Heart left ventricle (tissue), 16 donors: ENCODE data around the gene NCLN. TPM values are rescaled to one million over a fixed set of nuclear protein-coding genes. Genes with fewer than 3 reads are reported as not detected.
"Not testable (repeated sequence)": the region's sequence is repeated elsewhere in the genome, so short reads cannot be mapped to it uniquely, and the experiment has no call there.

Source experiments
- ATAC-seq, 4 donors: fragments of 200-7000 bp; cut with Tn5 transposase; one replicate each; pipeline ENCODE4 v1.9.1; 2020 to 2022; ENCODE audit warnings: moderate library complexity in 4 of 4, mild to moderate bottlenecking in 3 of 4, moderate number of reproducible peaks in 1 of 4
- DNase-seq, 5 donors: peaks; one replicate each; pipeline ENCODE4 v3.0.0-alpha.2; 2020
- H3K27ac ChIP-seq, 12 donors: fragments of 200-600 bp; sonication (generic) in 4 of 12; one replicate each; pipeline versions ENCODE4 v1.5.0 to v1.8.0; 2016 to 2022; ENCODE audit warnings: mild to moderate bottlenecking in 2 of 12
- H3K27me3 ChIP-seq, 9 donors: fragments of 200-600 bp; sonication (generic) in 2 of 9; one replicate each; pipeline versions ENCODE4 v1.5.1 to v1.8.0; 2016 to 2022; ENCODE audit warnings: mild to moderate bottlenecking in 3 of 9
- H3K36me3 ChIP-seq, 9 donors: fragments of 200-600 bp; sonication (generic) in 2 of 9; one replicate each; pipeline versions ENCODE4 v1.5.0 to v1.8.0; 2018 to 2022; ENCODE audit warnings: mild to moderate bottlenecking in 2 of 9
- H3K4me1 ChIP-seq, 12 donors: fragments of 200-600 bp; sonication (generic) in 4 of 12; one replicate each; pipeline versions ENCODE4 v1.5.0 to v1.8.0; 2016 to 2022; ENCODE audit warnings: mild to moderate bottlenecking in 3 of 12
- H3K4me3 ChIP-seq, 12 donors: fragments of 200-600 bp; sonication (generic) in 4 of 12; one replicate each; pipeline versions ENCODE4 v1.5.0 to v1.8.0; 2017 to 2022; ENCODE audit warnings: mild to moderate bottlenecking in 9 of 12, moderate library complexity in 4 of 12
- H3K9me3 ChIP-seq, 12 donors: fragments of 200-600 bp; sonication (generic) in 4 of 12; one replicate each; pipeline versions ENCODE4 v1.5.0 to v1.8.0; 2016 to 2022; ENCODE audit warnings: mild to moderate bottlenecking in 1 of 12
- CTCF ChIP-seq, 12 donors: fragments of 200-600 bp; sonication (generic) in 4 of 12; IDR thresholded peaks; one replicate each; pipeline versions ENCODE4 v1.5.0 to v1.8.0; 2018 to 2022; ENCODE audit warnings: antibody characterized with exemption in 12 of 12, mild to moderate bottlenecking in 5 of 12
- POLR2A ChIP-seq, 2 donors: fragments of 450-650 bp; IDR thresholded peaks; one replicate each; pipeline ENCODE4 v1.6.1; 2017; ENCODE audit warnings: antibody characterized with exemption in 2 of 2, mild to moderate bottlenecking in 2 of 2, moderate library complexity in 2 of 2
- WGBS, 4 donors: extraction: QIAGEN DNeasy Blood & Tissue Kit in 2 of 4; methylation state at CpG; one replicate each; pipeline versions ENCODE4 v1.1.5 to v1.1.7; 2013 to 2018; 5-methylcytosine and 5-hydroxymethylcytosine counted together
- intact Hi-C, 10 donors: fragments of 100-400 bp; cut with DNase I; formaldehyde crosslinking; loops; one replicate each; pipeline versions ENCODE4 v1.11.1 to v1.14.2; 2022
- polyA plus RNA-seq, 2 donors: library from polyadenylated mRNA; stranded (reverse); fragments of 200-250 nt; gene quantifications; one replicate each; pipeline ENCODE4 v1.2.3, GENCODE V29; 2013
- total RNA-seq, 9 donors: library from RNA; depleted of rRNA in 2 of 9; stranded (reverse); fragments of >200 nt in 2 of 9; fragmentation: NEBNext Ultra II Directional in 3 of 9; extraction: Animal tissue kit (Norgen Biotek cat#: 25700) in 3 of 9; gene quantifications; one replicate each; pipeline versions ENCODE4 v1.1.0 to v1.2.4, GENCODE V29; 2016 to 2023
- donor health status: ischemic (EF 13 %, LVEDD 7.1; RV severe dilation, severe dysfunction).
- donor health status: healthy with polysubstance abuse.
- donor health status: DM: no; HTN: yes; CAD: no.
- donor health status: DM: no; HTN: no; CAD: no.
- donor health status: ischemic (EF 25% LVEDD 6.9; RV normal size, moderate dysfunction).
- donor health status: ischemic (EF 25% LVEDD 5.7; RV mildly dilated, moderate dysfunction).
- donor health status: healthy.
- donor health status: DM: yes; HTN: yes; CAD: no.
- donor health status: ischemic (EF 35%, LVEDD 5.7; RV mildly dilated, moderate dysfunction).
- donor health status: nonischemic (EF 11% LVEDD 7.7; RV severe dilation, severe dysfunction).
- donor health status: DM: yes; HTN: yes; CAD: no.
- donor health status: PGD.
- donor health status: ischemic (EF 29% LVEDD 5.4; RV normal size, mild dysfunction).
- donor health status: nonischemic (EF 23%, LVEDD 6.1; RV moderate dilation, normal function).

NCLN gene
- total and polyA plus RNA-seq, 11 donors = 16.7 to 67.5 (median 26.4) TPM

- no peaks in the 10 kb centered on the region for H3K36me3 ChIP-seq
- no peak for ATAC-seq
- no peak for TF ChIP-seq CTCF (IDR thresholded peaks at IDR 0.05)
- TF ChIP-seq POLR2A (IDR thresholded peaks at IDR 0.05) = no peak
- intact Hi-C loops = no loop called here
- peaks cover 0 to 10% (median 0%) of the 10 kb centered on the region in 9 donors for H3K27me3 ChIP-seq
- no peaks in the 10 kb centered on the region for H3K4me1 ChIP-seq
- WGBS, 4 donors = 84 to 95% (median 84%) methylated on average over 5 of the region's 5 CpGs
- no peak overlapping the region for H3K4me3 ChIP-seq
- peaks cover 0 to 2% (median 0%) of the 10 kb centered on the region in 12 donors for H3K9me3 ChIP-seq
- no peak for DNase-seq
- H3K27ac ChIP-seq = no peak overlapping the region
Observed at GRCh38 chr19:3216874-3217273, 31.1 kb downstream of the NCLN start.

GRCh38 chr19:3220576-3220975 is 34.8 kb downstream of the NCLN start:
- Histone ChIP-seq H3K4me3 (no peak overlapping the region), H3K36me3 (no peaks in the 10 kb centered on the region), H3K27ac (no peak overlapping the region), H3K9me3 (peaks cover 0 to 2% (median 0%) of the 10 kb centered on the region in 12 donors), H3K27me3 (peaks cover 8 to 43% (median 26%) of the 10 kb centered on the region in 9 donors), H3K4me1 (peaks cover 0 to 9% (median 0%) of the 10 kb centered on the region in 12 donors)
- 73 to 83% (median 79%) methylated on average over 12 of the region's 12 CpGs for WGBS, 4 donors
- intact Hi-C loops = loop anchor here in 1 of 10 donors (10.0 kb wide), 1 partner anchor 254 kb away; no protein-coding TSS in a partner anchor
- no peak for TF ChIP-seq POLR2A (IDR thresholded peaks at IDR 0.05)
- TF ChIP-seq CTCF (IDR thresholded peaks at IDR 0.05) = no peak
- DNase-seq (no peak), ATAC-seq (peak in 1 of 4 donors; percentile 15)

DNA sequence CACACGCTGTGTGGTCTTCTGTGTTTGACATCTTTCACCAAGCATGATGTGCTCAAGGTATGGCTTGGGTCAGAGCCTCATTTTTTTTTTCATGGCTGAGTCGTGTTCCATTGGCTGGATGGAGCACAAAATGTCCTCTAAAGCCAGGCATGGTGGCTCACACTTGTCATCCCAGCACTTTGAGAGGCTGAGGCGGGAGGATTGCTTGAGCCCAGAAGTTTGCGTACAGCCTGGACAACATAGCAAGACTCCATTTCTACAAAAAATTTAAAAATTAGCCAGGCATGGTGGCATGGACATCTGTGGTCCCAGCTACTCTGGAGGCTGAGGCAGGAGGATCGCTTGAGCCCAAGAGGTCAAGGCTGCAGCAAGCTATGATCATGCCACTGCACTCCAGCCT is 35.8 kb downstream of the NCLN start:
- WGBS, 4 donors = 75 to 92% (median 81%) methylated on average over 4 to 5 of the region's 5 CpGs
- not testable (repeated sequence) for DNase-seq, H3K4me1 ChIP-seq, H3K36me3 ChIP-seq, H3K9me3 ChIP-seq, H3K27ac ChIP-seq, H3K4me3 ChIP-seq, ATAC-seq
- intact Hi-C loops = loop anchor here in 1 of 10 donors (10.0 kb wide), 1 partner anchor 253 kb away; no protein-coding TSS in a partner anchor
- H3K27me3 ChIP-seq = peaks cover 9 to 50% (median 34%) of the 10 kb centered on the region in 9 donors

DNA sequence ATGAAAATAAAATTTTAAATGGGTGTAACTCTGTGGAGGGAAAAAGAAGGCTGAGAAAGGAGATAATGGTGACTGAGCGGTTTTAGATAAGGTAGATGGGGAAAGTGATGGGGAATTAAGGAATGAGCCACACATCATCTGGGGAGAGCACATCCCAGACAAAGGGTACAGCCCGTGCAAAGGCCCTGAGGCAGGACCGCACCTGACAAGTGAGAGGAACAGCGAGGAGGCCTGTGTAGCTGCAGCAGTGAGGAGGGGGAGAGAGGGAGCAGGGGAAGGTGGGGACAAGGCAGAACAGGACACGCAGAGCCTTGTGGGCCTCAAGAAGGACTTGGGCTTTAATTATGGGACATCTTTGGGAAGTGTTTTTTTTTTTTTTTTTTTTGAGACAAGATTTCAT is 37.0 kb downstream of the NCLN start:
- H3K27ac ChIP-seq = no peak overlapping the region
- WGBS, 4 donors = 86 to 94% (median 89%) methylated on average over 5 of the region's 5 CpGs
- H3K9me3 ChIP-seq = no peaks in the 10 kb centered on the region
- H3K4me1 ChIP-seq = peaks cover 0 to 9% (median 0%) of the 10 kb centered on the region in 12 donors
- H3K27me3 ChIP-seq = peaks cover 9 to 61% (median 37%) of the 10 kb centered on the region in 9 donors
- no peak overlapping the region for H3K4me3 ChIP-seq
- TF ChIP-seq POLR2A (IDR thresholded peaks at IDR 0.05) (no peak), CTCF (IDR thresholded peaks at IDR 0.05) (no peak)
- no peak for ATAC-seq
- intact Hi-C loops = loop anchor here in 1 of 10 donors (10.0 kb wide), 1 partner anchor 252 kb away; no protein-coding TSS in a partner anchor
- DNase-seq = no peak
- H3K36me3 ChIP-seq = no peaks in the 10 kb centered on the region
